ENCODE data around the gene CD22.

DNA sequence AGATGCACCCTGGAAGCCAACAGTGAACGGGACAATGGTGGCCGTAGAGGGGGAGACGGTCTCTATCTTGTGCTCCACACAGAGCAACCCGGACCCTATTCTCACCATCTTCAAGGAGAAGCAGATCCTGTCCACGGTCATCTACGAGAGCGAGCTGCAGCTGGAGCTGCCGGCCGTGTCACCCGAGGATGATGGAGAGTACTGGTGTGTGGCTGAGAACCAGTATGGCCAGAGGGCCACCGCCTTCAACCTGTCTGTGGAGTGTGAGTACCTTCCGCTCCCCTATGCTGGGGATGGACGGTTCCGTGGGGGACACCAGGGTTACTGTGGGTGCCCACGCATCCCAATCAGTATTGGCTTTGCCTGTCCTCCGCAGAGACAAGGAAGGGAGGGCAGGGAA is 26.5 kb upstream of the CD22 start:
- TF ChIP-seq, protein P1, sequence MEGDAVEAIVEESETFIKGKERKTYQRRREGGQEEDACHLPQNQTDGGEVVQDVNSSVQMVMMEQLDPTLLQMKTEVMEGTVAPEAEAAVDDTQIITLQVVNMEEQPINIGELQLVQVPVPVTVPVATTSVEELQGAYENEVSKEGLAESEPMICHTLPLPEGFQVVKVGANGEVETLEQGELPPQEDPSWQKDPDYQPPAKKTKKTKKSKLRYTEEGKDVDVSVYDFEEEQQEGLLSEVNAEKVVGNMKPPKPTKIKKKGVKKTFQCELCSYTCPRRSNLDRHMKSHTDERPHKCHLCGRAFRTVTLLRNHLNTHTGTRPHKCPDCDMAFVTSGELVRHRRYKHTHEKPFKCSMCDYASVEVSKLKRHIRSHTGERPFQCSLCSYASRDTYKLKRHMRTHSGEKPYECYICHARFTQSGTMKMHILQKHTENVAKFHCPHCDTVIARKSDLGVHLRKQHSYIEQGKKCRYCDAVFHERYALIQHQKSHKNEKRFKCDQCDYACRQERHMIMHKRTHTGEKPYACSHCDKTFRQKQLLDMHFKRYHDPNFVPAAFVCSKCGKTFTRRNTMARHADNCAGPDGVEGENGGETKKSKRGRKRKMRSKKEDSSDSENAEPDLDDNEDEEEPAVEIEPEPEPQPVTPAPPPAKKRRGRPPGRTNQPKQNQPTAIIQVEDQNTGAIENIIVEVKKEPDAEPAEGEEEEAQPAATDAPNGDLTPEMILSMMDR (IDR thresholded peaks at IDR 0.05) = no peak
- TF ChIP-seq POLR2A (IDR thresholded peaks at IDR 0.05) (no peak), POLR2AphosphoS5 (IDR thresholded peaks at IDR 0.05) (no peak), EP300 (IDR thresholded peaks at IDR 0.05) (no peak)

All from gastroesophageal sphincter (tissue), 3 donors.